HEK293 (cell line): ENCODE data around the gene KCNK17.

Experiments
- CTCF ChIA-PET: fragments of 350-600 bp; formaldehyde crosslinking; extraction: SDS; loops from one replicate; lab custom pipeline; 2021; ENCODE audit warnings: antibody characterized with exemption; lab: Yijun Ruan, JAX
- POLR2A ChIA-PET: fragments of 300-600 bp; formaldehyde crosslinking; extraction: SDS; loops from one replicate; lab custom pipeline; 2020; ENCODE audit warnings: antibody characterized with exemption, inconsistent platforms; lab: Yijun Ruan, JAX
- H3K27ac ChIP-seq: fragments of 200-500 bp; sonication (Bioruptor generic); 2 replicates; pipeline ENCODE4 v1.5.1; 2014; ENCODE audit warnings: low read depth, low read length, control low read depth, inconsistent platforms; ENCODE audit errors: extremely low read depth
- H3K36me3 ChIP-seq, 2 experiments: fragments of 200-500 bp in 1 of 2; sonication (Bioruptor generic) in 1 of 2; 1 replicate in 1 of 2; 2 replicates in 1 of 2; pipeline ENCODE4 v1.5.1; 2014 to 2017; ENCODE audit warnings: inconsistent platforms in 2 of 2, low read length in 2 of 2; ENCODE audit not compliant: control insufficient read depth in 2 of 2, insufficient read depth in 1 of 2
- H3K4me1 ChIP-seq: fragments of 200-500 bp; sonication (Bioruptor generic); 2 replicates; pipeline ENCODE4 v1.5.1; 2014; ENCODE audit warnings: mild to moderate bottlenecking, low read length, inconsistent platforms; ENCODE audit not compliant: control insufficient read depth, insufficient read depth
- H3K4me3 ChIP-seq: 2 replicates; pipeline ENCODE4 v1.5.1; 2011; ENCODE audit warnings: low read depth, mild to moderate bottlenecking, control low read depth, low read length, moderate library complexity
- H3K9me3 ChIP-seq: fragments of 200-500 bp; sonication (Bioruptor generic); 2 replicates; pipeline ENCODE4 v1.5.1; 2014; ENCODE audit warnings: low read depth, low read length, inconsistent platforms; ENCODE audit not compliant: control insufficient read depth, insufficient read depth
- GLI2 ChIP-seq: fragments of 450-650 bp; formaldehyde crosslinking; IDR thresholded peaks from 2 replicates; pipeline ENCODE4; 2017; ENCODE audit warnings: missing biosample characterization, missing genetic modification characterization, low read depth, borderline replicate concordance
- MEIS1 ChIP-seq: sonication (generic); formaldehyde crosslinking; IDR thresholded peaks from 2 replicates; pipeline ENCODE4 v1.8.1; 2022; ENCODE audit warnings: missing genetic modification reagents, mild to moderate bottlenecking, borderline replicate concordance
- MYNN ChIP-seq: fragments of 450-650 bp; formaldehyde crosslinking; IDR thresholded peaks from 2 replicates; pipeline ENCODE4 v1.5.1; 2016; ENCODE audit warnings: missing biosample characterization, missing genetic modification characterization, borderline replicate concordance
- PBX3 ChIP-seq: sonication (generic); formaldehyde crosslinking; IDR thresholded peaks from 2 replicates; pipeline ENCODE4 v1.8.1; 2022; ENCODE audit warnings: mild to moderate bottlenecking, moderate library complexity, missing genetic modification reagents
- SP3 ChIP-seq: fragments of 450-650 bp; formaldehyde crosslinking; IDR thresholded peaks from 2 replicates; pipeline ENCODE4 v1.5.1; 2016; ENCODE audit warnings: missing biosample characterization, missing genetic modification characterization
- SP7 ChIP-seq: fragments of 450-650 bp; formaldehyde crosslinking; IDR thresholded peaks from 2 replicates; pipeline ENCODE4 v1.5.1; 2016; ENCODE audit warnings: missing biosample characterization, missing genetic modification characterization
- TCF7L2 ChIP-seq: IDR thresholded peaks from 2 replicates; pipeline ENCODE4 v1.6.1; 2011; ENCODE audit warnings: low read depth, mild to moderate bottlenecking, inconsistent platforms, low read length, moderate library complexity, borderline replicate concordance
- TRIM28 ChIP-seq: IDR thresholded peaks from 2 replicates; pipeline ENCODE4 v1.6.1; 2011; ENCODE audit warnings: low read length, control low read depth, borderline replicate concordance
- ZBTB44 ChIP-seq: fragments of 450-650 bp; IDR thresholded peaks from 2 replicates; pipeline ENCODE4 v1.5.1; 2018; ENCODE audit warnings: missing biosample characterization, mild to moderate bottlenecking, missing genetic modification characterization
- ZEB2 ChIP-seq: fragments of 450-650 bp; formaldehyde crosslinking; IDR thresholded peaks from 2 replicates; pipeline ENCODE4 v1.5.1; 2016; ENCODE audit warnings: missing biosample characterization, missing genetic modification characterization
- ZNF112 ChIP-seq: fragments of 450-650 bp; formaldehyde crosslinking; IDR thresholded peaks from 2 replicates; pipeline ENCODE4 v1.5.0; 2017; ENCODE audit warnings: missing biosample characterization, missing genetic modification characterization
- ZNF155 ChIP-seq: fragments of 450-650 bp; formaldehyde crosslinking; IDR thresholded peaks from 2 replicates; pipeline ENCODE4 v1.5.1; 2016; ENCODE audit warnings: missing biosample characterization, missing genetic modification characterization
- ZNF175 ChIP-seq: fragments of 450-650 bp; formaldehyde crosslinking; IDR thresholded peaks from 2 replicates; pipeline ENCODE4 v1.5.1; 2016; ENCODE audit warnings: missing biosample characterization, missing genetic modification characterization
- ZNF341 ChIP-seq: fragments of 450-650 bp; formaldehyde crosslinking; IDR thresholded peaks from 2 replicates; pipeline ENCODE4; 2016; ENCODE audit warnings: low read depth, missing biosample characterization, missing genetic modification characterization
- ZNF350 ChIP-seq: fragments of 450-650 bp; formaldehyde crosslinking; IDR thresholded peaks from 2 replicates; pipeline ENCODE4 v1.5.0; 2017; ENCODE audit warnings: missing biosample characterization, mild to moderate bottlenecking, missing genetic modification characterization
- ZNF544 ChIP-seq: fragments of 450-650 bp; formaldehyde crosslinking; IDR thresholded peaks from 2 replicates; pipeline ENCODE4 v1.5.0; 2017; ENCODE audit warnings: missing biosample characterization, missing genetic modification characterization
- ZNF626 ChIP-seq: fragments of 450-650 bp; sonication (Bioruptor Pico); formaldehyde crosslinking; IDR thresholded peaks from 2 replicates; pipeline ENCODE4 v1.5.1; 2018; ENCODE audit warnings: missing biosample characterization, missing genetic modification characterization, inconsistent platforms
- ZNF664 ChIP-seq: fragments of 450-650 bp; formaldehyde crosslinking; IDR thresholded peaks from 2 replicates; pipeline ENCODE4 v1.5.1; 2016; ENCODE audit warnings: missing biosample characterization, missing genetic modification characterization
- TF ChIP-seq, protein P1 (sequence below): fragments of 450-650 bp; formaldehyde crosslinking; IDR thresholded peaks from 2 replicates; pipeline ENCODE4 v1.5.1; 2016; ENCODE audit warnings: missing biosample characterization, missing genetic modification characterization
- TF ChIP-seq, protein P2 (sequence below): fragments of 450-650 bp; formaldehyde crosslinking; IDR thresholded peaks from 2 replicates; pipeline ENCODE4 v1.5.1; 2017; ENCODE audit warnings: missing biosample characterization, mild to moderate bottlenecking, missing genetic modification characterization, moderate library complexity
- TF ChIP-seq, protein P3 (sequence below): fragments of 450-650 bp; formaldehyde crosslinking; optimal IDR thresholded peaks from 2 replicates; pipeline ENCODE3; 2016; ENCODE audit warnings: missing biosample characterization, mild to moderate bottlenecking, missing genetic modification characterization

KCNK17 gene

DNA sequence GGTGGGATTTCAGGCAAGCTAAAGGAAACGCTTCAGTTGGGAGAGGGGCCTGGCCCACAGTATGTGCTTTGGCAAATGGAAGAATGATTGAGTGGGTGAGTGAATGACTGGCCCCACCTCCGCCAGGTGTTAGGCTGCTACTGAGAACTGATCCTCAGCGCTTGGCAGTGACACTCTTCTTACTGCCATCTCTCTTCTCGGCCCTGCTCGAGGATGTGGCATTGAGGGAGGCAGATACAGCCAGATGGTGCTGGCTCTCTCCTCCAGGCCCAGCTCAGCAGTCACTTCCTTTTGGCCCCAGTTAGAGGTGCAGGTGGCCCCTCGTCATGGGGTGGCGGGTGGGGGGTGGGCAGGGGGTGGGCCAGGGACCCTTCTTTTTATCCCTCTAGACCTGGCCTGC, 46.0 kb downstream of the KCNK17 start (continued):
- no peak for TF ChIP-seq PBX3 (CRISPR knock-in tag)
- TF ChIP-seq, protein P1, sequence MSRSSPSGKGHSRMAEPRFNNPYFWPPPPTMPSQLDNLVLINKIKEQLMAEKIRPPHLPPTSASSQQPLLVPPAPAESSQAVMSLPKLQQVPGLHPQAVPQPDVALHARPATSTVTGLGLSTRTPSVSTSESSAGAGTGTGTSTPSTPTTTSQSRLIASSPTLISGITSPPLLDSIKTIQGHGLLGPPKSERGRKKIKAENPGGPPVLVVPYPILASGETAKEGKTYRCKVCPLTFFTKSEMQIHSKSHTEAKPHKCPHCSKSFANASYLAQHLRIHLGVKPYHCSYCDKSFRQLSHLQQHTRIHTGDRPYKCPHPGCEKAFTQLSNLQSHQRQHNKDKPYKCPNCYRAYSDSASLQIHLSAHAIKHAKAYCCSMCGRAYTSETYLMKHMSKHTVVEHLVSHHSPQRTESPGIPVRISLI (tag by site-specific recombination): no peak

DNA sequence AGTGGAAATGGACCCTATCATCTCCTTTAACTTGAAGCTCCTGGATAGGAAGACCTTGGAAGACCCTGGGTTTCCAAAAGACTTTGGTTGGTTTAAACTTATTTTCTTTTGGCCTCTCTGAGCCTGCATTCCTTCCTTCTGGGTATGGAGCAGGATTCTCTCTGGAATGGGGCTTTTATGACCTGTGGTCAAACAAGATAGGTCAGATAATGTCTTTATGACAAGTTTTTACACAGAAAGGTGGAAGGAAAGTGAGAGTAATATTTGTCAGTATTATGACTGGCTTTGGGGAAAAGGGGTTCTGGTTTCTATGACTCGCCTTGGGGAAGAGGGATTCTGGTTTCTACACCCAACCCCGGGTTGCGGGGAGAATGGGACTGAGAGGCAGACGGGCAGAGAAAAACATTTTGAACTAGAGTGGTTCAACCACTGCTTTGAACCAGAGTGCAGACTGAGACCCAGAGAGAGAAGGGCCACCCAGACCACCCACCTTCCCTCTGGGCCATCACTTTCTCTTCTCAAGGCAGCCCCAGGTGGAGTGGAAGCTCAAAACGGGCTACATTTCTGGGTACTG, 47.4 kb downstream of the KCNK17 start:
- Histone ChIP-seq H3K36me3 (no peaks in the 10 kb centered on the region), H3K9me3 (no peaks in the 10 kb centered on the region), H3K27ac (no peak overlapping the region)
- ChIA-PET POLR2A (no interaction called here), CTCF (interaction anchor here (0.7 to 1.6 kb wide), 6 partner anchors 8 to 1430 kb away, joined by 3 to 6 read pairs (median 4); no protein-coding TSS in a partner anchor)
- no peak for TF ChIP-seq ZNF350
- TF ChIP-seq TCF7L2: no peak
- no peak for TF ChIP-seq SP7 (tag by site-specific recombination)
- TF ChIP-seq, protein P2, sequence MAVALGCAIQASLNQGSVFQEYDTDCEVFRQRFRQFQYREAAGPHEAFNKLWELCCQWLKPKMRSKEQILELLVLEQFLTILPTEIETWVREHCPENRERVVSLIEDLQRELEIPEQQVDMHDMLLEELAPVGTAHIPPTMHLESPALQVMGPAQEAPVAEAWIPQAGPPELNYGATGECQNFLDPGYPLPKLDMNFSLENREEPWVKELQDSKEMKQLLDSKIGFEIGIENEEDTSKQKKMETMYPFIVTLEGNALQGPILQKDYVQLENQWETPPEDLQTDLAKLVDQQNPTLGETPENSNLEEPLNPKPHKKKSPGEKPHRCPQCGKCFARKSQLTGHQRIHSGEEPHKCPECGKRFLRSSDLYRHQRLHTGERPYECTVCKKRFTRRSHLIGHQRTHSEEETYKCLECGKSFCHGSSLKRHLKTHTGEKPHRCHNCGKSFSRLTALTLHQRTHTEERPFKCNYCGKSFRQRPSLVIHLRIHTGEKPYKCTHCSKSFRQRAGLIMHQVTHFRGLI: no peak
- TF ChIP-seq ZNF341 (tag by site-specific recombination): no peak
- TF ChIP-seq, protein P3, sequence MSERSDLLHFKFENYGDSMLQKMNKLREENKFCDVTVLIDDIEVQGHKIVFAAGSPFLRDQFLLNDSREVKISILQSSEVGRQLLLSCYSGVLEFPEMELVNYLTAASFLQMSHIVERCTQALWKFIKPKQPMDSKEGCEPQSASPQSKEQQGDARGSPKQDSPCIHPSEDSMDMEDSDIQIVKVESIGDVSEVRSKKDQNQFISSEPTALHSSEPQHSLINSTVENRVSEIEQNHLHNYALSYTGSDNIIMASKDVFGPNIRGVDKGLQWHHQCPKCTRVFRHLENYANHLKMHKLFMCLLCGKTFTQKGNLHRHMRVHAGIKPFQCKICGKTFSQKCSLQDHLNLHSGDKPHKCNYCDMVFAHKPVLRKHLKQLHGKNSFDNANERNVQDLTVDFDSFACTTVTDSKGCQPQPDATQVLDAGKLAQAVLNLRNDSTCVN: no peak
- TF ChIP-seq ZEB2 (tag by site-specific recombination): no peak
- TF ChIP-seq ZNF544 (tag by site-specific recombination): no peak
- no peak for TF ChIP-seq ZBTB44 (tag by site-specific recombination)
- no peak for TF ChIP-seq ZNF155
- TF ChIP-seq TRIM28: no peak
- TF ChIP-seq ZNF175: no peak
- no peak for TF ChIP-seq MEIS1 (CRISPR knock-in tag)
- TF ChIP-seq ZNF112 (tag by site-specific recombination): no peak
- TF ChIP-seq ZNF664: no peak
- TF ChIP-seq ZNF626: no peak
- no peak for TF ChIP-seq MYNN
- TF ChIP-seq GLI2 (tag by site-specific recombination): no peak
- no peak for TF ChIP-seq SP3 (tag by site-specific recombination)
- TF ChIP-seq, all 188 proteins: peak for 0
- H3K4me3 ChIP-seq: no peak overlapping the region
- H3K4me1 ChIP-seq: no peaks in the 10 kb centered on the region
